WTC11 (cell line): ENCODE measurements around the gene SSH2. TPM values are rescaled to one million over a fixed set of nuclear protein-coding genes. Genes with fewer than 3 reads are reported as not detected.

Experiments used
- ATAC-seq: fragments of 200-7000 bp; cut with Tn5 transposase; 2 replicates; pipeline ENCODE4 v1.10.0; 2021; ENCODE audit warnings: mild to moderate bottlenecking, moderate library complexity
- CTCF ChIA-PET: fragments of 300-600 bp; sonication (Branson Sonifier 250); formaldehyde crosslinking; loops from one replicate; lab custom pipeline; 2021; ENCODE audit warnings: antibody characterized with exemption; lab: Charles Lee
- POLR2A ChIA-PET: fragments of 350-600 bp; sonication (Branson Sonifier 250); formaldehyde crosslinking; loops from one replicate; lab custom pipeline; 2021; ENCODE audit warnings: antibody characterized with exemption; lab: Charles Lee
- DNase-seq: peaks from one replicate; pipeline ENCODE4 v3.0.0; 2021; ENCODE audit warnings: low spot score
- H3K27ac Mint-ChIP-seq: 2 replicates; pipeline ENCODE4 v1.8.0; 2021; ENCODE audit warnings: mixed read lengths
- H3K27me3 Mint-ChIP-seq: 2 replicates; pipeline ENCODE4 v1.8.0; 2021; ENCODE audit warnings: low read depth, mild to moderate bottlenecking, moderate library complexity, mixed read lengths
- H3K36me3 Mint-ChIP-seq: 2 replicates; pipeline ENCODE4 v1.8.0; 2021; ENCODE audit warnings: mixed read lengths
- H3K4me1 Mint-ChIP-seq: 2 replicates; pipeline ENCODE4 v1.8.0; 2022; ENCODE audit warnings: mixed read lengths
- H3K4me3 Mint-ChIP-seq: 2 replicates; pipeline ENCODE4 v1.8.0; 2021; ENCODE audit warnings: mild to moderate bottlenecking, moderate library complexity, mixed read lengths
- H3K9me3 Mint-ChIP-seq: 2 replicates; pipeline ENCODE4 v1.8.0; 2021; ENCODE audit warnings: mixed read lengths
- AFF4 ChIP-seq: sonication (generic); formaldehyde crosslinking; IDR thresholded peaks from 2 replicates; pipeline ENCODE4 v1.8.1; 2023; ENCODE audit warnings: mild to moderate bottlenecking, missing genetic modification reagents, borderline replicate concordance
- E2F4 ChIP-seq: sonication (generic); formaldehyde crosslinking; IDR thresholded peaks from 2 replicates; pipeline ENCODE4 v1.8.1; 2022; ENCODE audit warnings: low read depth, mild to moderate bottlenecking, moderate library complexity, missing genetic modification reagents, borderline replicate concordance
- E2F5 ChIP-seq: sonication (generic); formaldehyde crosslinking; IDR thresholded peaks from 2 replicates; pipeline ENCODE4 v1.8.1; 2022; ENCODE audit warnings: mild to moderate bottlenecking, moderate library complexity, missing genetic modification reagents
- HMGXB4 ChIP-seq: sonication (generic); formaldehyde crosslinking; IDR thresholded peaks from 2 replicates; pipeline ENCODE4 v1.8.1; 2023; ENCODE audit warnings: mild to moderate bottlenecking, moderate library complexity, missing genetic modification reagents
- MLX ChIP-seq: sonication (generic); formaldehyde crosslinking; IDR thresholded peaks from 2 replicates; pipeline ENCODE4 v1.8.1; 2023; ENCODE audit warnings: mild to moderate bottlenecking, missing genetic modification reagents, moderate library complexity
- MXD4 ChIP-seq: fragments of 250-450 bp; sonication (Bioruptor Pico); IDR thresholded peaks from 2 replicates; pipeline ENCODE4 v1.8.0; 2021; ENCODE audit warnings: mild to moderate bottlenecking, moderate library complexity, borderline replicate concordance
- MYBL2 ChIP-seq: sonication (generic); formaldehyde crosslinking; IDR thresholded peaks from 2 replicates; pipeline ENCODE4 v1.8.1; 2023; ENCODE audit warnings: mild to moderate bottlenecking, moderate library complexity, missing genetic modification reagents
- NR1H2 ChIP-seq: sonication (generic); formaldehyde crosslinking; IDR thresholded peaks from 2 replicates; pipeline ENCODE4 v1.9.0; 2021; ENCODE audit warnings: mild to moderate bottlenecking, moderate library complexity, missing genetic modification reagents
- NR2C2 ChIP-seq: sonication (generic); formaldehyde crosslinking; IDR thresholded peaks from 2 replicates; pipeline ENCODE4 v1.8.0; 2022; ENCODE audit warnings: mild to moderate bottlenecking, missing genetic modification reagents
- NR3C1 ChIP-seq: sonication (generic); formaldehyde crosslinking; conservative IDR thresholded peaks from 2 replicates; pipeline ENCODE4 v1.8.1; 2023; ENCODE audit warnings: low read depth, mild to moderate bottlenecking, missing genetic modification reagents
- SMAD3 ChIP-seq: sonication (generic); formaldehyde crosslinking; IDR thresholded peaks from 2 replicates; pipeline ENCODE4 v1.8.0; 2022; ENCODE audit warnings: missing genetic modification reagents, mild to moderate bottlenecking, borderline replicate concordance
- ZBTB21 ChIP-seq: sonication (generic); formaldehyde crosslinking; IDR thresholded peaks from 2 replicates; pipeline ENCODE4 v1.8.1; 2023; ENCODE audit warnings: mild to moderate bottlenecking, missing genetic modification reagents, borderline replicate concordance
- ZNF263 ChIP-seq: sonication (generic); formaldehyde crosslinking; IDR thresholded peaks from 2 replicates; pipeline ENCODE4 v1.8.1; 2022; ENCODE audit warnings: low read depth, mild to moderate bottlenecking, moderate library complexity, missing genetic modification reagents
- ZNF423 ChIP-seq: fragments of 250-450 bp; sonication (Bioruptor Pico); IDR thresholded peaks from 2 replicates; pipeline ENCODE4 v2.1.2; 2022; ENCODE audit warnings: mild to moderate bottlenecking, moderate library complexity
- ZNF512 ChIP-seq: sonication (generic); formaldehyde crosslinking; IDR thresholded peaks from 2 replicates; pipeline ENCODE4 v1.8.1; 2022; ENCODE audit warnings: missing genetic modification reagents, borderline replicate concordance
- total RNA-seq: library from RNA; stranded (reverse); gene quantifications from 3 replicates; pipeline ENCODE4 v1.2.3, GENCODE V29; 2021
- TF ChIP-seq, protein P1 (sequence below): fragments of 250-450 bp; sonication (Bioruptor Pico); IDR thresholded peaks from 2 replicates; pipeline ENCODE4 v2.1.2; 2022; ENCODE audit warnings: mild to moderate bottlenecking, moderate library complexity
- TF ChIP-seq, protein P2 (sequence below): fragments of 250-450 bp; sonication (Bioruptor Pico); IDR thresholded peaks from 2 replicates; pipeline ENCODE4 v1.9.0; 2021; ENCODE audit warnings: mild to moderate bottlenecking
- TF ChIP-seq, protein P3 (sequence below): fragments of 250-450 bp; sonication (Bioruptor Pico); IDR thresholded peaks from 2 replicates; pipeline ENCODE4 v1.9.0; 2021; ENCODE audit warnings: mild to moderate bottlenecking
- TF ChIP-seq, protein P4 (sequence below): sonication (generic); formaldehyde crosslinking; conservative IDR thresholded peaks from 2 replicates; pipeline ENCODE4 v1.8.1; 2022; ENCODE audit warnings: mild to moderate bottlenecking, missing genetic modification reagents

SSH2 gene
- total RNA-seq, 1 experiment from 2014 or later, result 14.3 TPM

- no peak for TF ChIP-seq E2F5 (CRISPR knock-in tag)
- no peak for TF ChIP-seq MLX (CRISPR knock-in tag)
- no peak for TF ChIP-seq MYBL2 (CRISPR knock-in tag)
- TF ChIP-seq, protein P1, sequence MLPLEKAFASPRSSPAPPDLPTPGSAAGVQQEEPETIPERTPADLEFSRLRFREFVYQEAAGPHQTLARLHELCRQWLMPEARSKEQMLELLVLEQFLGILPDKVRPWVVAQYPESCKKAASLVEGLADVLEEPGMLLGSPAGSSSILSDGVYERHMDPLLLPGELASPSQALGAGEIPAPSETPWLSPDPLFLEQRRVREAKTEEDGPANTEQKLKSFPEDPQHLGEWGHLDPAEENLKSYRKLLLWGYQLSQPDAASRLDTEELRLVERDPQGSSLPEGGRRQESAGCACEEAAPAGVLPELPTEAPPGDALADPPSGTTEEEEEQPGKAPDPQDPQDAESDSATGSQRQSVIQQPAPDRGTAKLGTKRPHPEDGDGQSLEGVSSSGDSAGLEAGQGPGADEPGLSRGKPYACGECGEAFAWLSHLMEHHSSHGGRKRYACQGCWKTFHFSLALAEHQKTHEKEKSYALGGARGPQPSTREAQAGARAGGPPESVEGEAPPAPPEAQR (CRISPR knock-in tag), result no peak
Measured at GRCh38 chr17:29757788-29758187, 172.2 kb downstream of the SSH2 start (continued).

DNA sequence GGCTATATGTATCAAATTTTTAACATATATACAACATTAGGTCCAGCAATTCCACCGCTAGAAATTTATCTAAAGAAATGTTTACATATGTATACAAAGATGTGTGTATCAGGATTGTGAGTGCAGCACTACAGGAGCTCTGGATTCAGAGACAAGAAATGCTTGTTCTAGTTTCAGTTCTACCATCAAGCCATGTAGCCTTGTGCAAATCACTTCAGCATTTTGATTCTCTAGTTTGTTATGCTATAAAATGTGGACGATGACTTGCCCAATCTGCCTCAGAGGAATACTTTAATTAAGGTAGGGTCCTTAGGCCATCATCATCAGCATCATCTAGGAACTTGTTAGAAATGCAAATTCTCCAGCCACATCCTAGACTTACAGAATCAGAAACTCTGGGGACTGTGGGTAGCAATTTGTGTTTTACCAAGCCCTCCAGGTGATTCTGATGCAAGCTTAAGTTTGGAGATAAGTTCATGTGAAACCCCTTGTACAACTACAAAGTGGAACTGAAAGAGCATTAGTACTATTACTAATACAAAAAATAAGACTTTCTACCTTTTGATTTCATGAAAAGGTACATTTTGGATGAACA, 176.1 kb downstream of the SSH2 start:
- no peaks in the 10 kb centered on the region for H3K36me3 Mint-ChIP-seq
- CTCF ChIA-PET, result interaction anchor here (0.7 kb wide), 1 partner anchor 61 kb away, joined by 6 read pairs; no protein-coding TSS in a partner anchor
- H3K4me1 Mint-ChIP-seq, result no peaks in the 10 kb centered on the region
- no peak overlapping the region for H3K27ac Mint-ChIP-seq
- peaks cover 1% of the 10 kb centered on the region; the same call in 1 of the 2 replicates for H3K27me3 Mint-ChIP-seq
- no peak overlapping the region for H3K4me3 Mint-ChIP-seq
- H3K9me3 Mint-ChIP-seq, result no peaks in the 10 kb centered on the region
- no peak for ATAC-seq
- no peak for DNase-seq
- POLR2A ChIA-PET, result interaction anchor here (0.7 kb wide), 1 partner anchor 68 kb away, joined by 4 read pairs; no protein-coding TSS in a partner anchor
- TF ChIP-seq E2F4 (CRISPR knock-in tag), result no peak
- TF ChIP-seq ZNF512 (CRISPR knock-in tag), result no peak
- TF ChIP-seq, protein P2, sequence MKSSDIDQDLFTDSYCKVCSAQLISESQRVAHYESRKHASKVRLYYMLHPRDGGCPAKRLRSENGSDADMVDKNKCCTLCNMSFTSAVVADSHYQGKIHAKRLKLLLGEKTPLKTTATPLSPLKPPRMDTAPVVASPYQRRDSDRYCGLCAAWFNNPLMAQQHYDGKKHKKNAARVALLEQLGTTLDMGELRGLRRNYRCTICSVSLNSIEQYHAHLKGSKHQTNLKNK, result no peak
- TF ChIP-seq ZNF263 (CRISPR knock-in tag), result no peak
- no peak for TF ChIP-seq NR2C2 (CRISPR knock-in tag)
- no peak for TF ChIP-seq AFF4 (CRISPR knock-in tag)
- no peak for TF ChIP-seq SMAD3 (CRISPR knock-in tag)
- TF ChIP-seq, protein P3, sequence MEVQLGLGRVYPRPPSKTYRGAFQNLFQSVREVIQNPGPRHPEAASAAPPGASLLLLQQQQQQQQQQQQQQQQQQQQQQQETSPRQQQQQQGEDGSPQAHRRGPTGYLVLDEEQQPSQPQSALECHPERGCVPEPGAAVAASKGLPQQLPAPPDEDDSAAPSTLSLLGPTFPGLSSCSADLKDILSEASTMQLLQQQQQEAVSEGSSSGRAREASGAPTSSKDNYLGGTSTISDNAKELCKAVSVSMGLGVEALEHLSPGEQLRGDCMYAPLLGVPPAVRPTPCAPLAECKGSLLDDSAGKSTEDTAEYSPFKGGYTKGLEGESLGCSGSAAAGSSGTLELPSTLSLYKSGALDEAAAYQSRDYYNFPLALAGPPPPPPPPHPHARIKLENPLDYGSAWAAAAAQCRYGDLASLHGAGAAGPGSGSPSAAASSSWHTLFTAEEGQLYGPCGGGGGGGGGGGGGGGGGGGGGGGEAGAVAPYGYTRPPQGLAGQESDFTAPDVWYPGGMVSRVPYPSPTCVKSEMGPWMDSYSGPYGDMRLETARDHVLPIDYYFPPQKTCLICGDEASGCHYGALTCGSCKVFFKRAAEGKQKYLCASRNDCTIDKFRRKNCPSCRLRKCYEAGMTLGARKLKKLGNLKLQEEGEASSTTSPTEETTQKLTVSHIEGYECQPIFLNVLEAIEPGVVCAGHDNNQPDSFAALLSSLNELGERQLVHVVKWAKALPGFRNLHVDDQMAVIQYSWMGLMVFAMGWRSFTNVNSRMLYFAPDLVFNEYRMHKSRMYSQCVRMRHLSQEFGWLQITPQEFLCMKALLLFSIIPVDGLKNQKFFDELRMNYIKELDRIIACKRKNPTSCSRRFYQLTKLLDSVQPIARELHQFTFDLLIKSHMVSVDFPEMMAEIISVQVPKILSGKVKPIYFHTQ (CRISPR knock-in tag), result no peak
- no peak for TF ChIP-seq NR3C1 (CRISPR knock-in tag)
- TF ChIP-seq, protein P4, sequence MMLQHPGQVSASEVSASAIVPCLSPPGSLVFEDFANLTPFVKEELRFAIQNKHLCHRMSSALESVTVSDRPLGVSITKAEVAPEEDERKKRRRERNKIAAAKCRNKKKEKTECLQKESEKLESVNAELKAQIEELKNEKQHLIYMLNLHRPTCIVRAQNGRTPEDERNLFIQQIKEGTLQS (CRISPR knock-in tag), result no peak
- TF ChIP-seq ZBTB21 (CRISPR knock-in tag), result no peak
- no peak for TF ChIP-seq MYBL2 (CRISPR knock-in tag)
- no peak for TF ChIP-seq MXD4 (CRISPR knock-in tag)
- TF ChIP-seq ZNF423 (CRISPR knock-in tag), result no peak
- TF ChIP-seq NR1H2, result no peak
- TF ChIP-seq HMGXB4 (CRISPR knock-in tag), result no peak
